SW 1271 (cell line): ENCODE results near the gene KDM5C.

Experiments
- DNase-seq, 2 experiments: peaks; one replicate each; lab custom pipeline; 2025; lab: John Stamatoyannopoulos, UW

Gene KDM5C

DNA sequence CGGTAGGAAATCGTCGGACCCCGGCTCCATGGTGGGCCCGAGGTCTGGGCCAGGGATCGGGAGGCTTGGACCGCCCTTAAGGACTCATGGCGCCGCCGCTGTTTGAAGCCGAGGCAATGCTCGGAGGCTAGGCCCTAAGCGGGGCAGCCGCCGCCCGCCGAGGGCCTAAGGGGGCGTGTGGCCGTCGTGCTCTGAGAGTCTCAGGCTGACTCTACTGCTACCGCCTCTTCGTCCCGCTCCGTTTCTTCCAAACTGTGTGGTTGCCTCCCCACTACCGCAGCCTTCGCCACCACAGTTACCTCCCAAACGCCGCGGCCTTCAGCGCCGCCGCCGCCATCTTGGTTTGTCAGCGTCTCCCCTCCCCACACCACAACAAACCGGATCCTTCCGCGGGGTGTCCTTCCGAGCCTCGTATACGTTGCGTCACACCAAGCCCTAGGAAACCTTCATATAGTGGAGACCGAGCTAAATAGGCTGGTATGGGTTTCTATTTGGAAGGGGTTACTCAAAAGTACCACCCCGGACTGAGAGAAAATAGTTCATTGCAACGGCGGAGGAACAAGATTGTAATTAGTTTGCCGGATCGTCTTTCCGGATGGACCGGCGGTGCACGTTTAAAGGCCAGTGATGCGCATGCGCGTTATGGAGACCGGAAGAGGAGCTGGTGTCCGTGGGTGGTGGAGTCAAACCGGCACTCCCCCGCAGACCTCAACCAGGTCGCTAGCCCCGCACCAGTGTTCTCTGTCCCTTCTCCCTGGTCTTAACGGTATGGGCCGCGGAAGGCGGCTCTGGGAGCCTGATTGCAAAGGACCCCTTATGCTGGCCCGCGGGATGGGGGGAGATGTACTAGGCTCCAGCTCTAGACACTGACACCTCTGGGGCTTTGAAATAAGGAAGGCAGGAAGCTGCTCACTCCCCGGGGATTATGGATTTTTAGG lies at the start of gene KDM5C:
KDM5C (minus strand) TSS at position 348 of the 938 bp plus-strand sequence; CDS start at position 30, 318 bp downstream.
- DNase-seq, result peak; percentile 40 to 72

DNA sequence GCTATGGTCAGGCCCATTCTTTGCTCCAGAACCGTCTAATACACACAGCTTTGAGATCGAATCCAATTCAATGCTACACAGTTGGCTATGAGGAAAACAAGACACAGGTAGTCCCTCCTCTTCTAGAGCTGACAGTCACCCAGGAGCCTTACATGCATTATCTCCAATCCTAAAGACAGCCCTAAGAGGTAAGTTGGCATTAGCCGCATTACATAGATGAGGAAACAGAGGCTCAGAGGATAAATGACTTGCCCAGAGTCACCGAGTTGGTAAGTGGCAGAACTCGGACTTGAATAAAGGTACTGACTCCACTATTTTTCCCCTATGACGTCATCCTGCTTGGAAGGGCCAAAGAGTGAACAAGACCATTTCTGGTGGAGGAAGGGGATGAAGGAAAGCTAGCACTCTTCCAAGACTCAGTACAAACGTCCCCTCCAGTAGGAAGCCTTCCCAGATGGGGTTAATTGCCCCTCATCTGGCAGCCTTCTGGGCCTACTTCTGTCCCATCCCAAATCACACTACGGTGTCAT lies 47.9 kb upstream of the KDM5C start:
- DNase-seq, result no peak

DNA sequence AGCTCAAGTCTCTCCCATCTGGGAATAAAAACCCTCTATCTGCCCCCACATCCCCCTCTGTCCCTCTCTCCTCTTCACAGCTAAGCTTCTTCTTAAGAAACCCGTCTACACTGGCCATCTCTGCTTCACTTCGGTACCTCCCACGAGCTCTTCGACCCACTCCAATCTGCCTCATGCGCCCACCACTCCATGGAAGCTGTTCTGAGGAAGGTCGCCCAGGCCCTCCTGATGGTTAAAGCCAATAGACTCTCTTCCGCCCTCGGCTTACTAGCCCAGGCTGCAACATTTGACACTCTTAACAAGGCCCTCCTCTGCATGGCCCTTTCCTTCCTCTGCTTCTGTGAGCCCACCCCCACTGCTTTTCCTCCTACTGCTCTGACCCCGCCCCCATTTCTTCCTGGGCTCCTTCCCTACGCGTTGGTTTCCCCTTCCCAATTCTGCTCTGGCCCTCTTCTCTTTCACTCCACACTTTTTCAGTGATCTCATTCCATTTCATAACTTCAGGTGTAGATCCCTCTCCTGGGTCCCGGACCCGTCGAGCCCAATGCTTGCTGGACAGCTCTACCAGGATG lies 44.6 kb upstream of the KDM5C start:
- no peak for DNase-seq

DNA sequence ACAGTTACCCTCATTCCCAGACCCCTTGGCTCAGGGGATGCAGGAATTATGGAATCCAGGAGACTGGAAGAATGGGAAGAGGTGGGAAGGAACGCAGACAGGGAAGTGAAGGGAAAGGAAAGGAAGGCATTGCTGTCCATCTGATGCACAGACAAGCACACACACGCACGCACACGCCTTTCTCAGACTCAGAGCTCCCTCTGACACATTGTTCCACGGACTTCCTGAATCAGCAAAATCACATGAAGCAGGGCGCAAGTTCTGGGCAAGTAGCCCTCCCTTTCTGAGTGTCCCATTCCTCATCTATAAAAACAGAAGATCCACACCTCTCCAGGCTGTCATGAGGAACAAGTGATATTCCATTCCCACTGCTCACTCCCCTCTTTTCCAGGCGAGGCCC lies 43.2 kb upstream of the KDM5C start:
- no peak for DNase-seq

DNA sequence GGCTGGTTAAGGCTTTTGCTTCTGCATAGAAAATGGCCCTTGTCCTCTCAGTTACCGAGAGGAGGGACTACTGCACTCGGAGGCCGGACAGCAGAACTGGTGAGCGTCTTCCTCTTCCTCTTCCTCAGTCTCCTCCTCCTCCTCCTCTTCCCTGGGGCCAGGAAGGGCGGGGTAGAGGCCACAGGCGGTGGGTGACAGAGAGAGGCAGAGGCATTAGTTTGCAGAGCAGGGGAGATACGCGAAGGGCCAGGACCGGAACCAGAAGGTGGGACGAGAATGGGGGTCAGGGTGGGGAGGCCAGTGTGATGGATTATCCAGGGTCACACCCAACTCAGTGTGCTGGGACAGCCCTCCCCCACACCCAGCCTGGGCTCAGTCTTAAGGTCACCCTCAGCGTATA lies 41.9 kb upstream of the KDM5C start:
- no peak for DNase-seq

DNA sequence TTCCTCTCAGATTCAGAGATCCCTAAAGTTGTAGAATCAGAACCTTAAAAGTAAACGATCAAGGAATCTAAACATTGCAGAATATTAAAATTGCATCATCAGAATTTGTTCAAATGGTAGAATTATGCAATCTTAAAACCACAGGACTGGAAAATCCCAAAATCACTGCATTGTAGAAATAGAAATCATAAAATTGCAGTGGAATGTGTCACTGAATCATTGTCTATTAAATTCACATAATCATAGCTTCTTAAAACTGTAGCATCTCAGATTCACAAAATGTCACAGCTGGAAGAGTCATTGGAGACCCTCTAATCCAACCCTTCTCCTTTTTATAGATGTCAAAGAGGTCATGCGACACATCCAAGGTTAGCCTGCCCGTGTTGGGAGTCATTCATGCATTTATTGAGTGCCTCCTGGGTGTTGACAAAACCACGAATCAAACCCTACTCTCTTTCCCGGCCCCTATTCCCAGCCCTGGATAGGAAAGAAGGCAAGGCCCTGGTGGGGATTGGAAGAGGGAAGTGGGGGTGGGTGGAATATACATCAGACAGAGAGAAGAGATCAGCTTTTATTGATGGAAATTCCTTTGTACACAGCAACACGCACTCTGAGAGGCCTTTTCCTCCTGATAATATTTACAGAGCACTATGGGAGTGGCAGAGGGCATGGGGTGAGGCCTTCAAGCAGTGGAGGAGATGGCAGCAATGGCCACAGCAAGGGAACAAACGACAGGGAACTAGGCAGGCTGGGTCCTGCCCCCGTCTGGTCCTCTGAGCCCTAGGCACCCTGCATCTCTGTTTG lies 41.0 kb upstream of the KDM5C start:
- DNase-seq, result no peak

DNA sequence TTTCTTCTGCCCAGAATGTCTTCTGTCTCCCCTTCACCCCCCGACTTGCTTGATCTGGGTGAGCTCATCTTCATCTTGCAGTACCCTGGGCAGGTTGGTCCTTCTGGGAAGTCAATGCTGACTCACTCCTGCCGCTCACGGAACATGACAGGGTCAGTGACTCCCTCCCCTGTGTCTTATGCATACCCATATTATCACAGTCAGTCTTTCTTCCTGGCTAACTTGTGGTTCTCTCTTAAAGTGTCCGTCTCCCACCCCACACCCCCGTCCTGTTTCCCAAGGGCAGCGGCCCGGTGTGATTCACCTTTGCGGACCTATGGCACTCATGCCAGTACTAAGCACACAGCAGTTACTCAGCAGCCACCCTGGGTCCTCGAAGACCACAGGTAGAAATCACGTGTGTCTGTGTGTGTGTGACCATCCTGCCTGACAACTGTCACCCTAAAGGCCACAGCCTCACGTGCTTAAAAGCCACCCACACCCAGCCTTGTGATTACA lies 38.6 kb upstream of the KDM5C start:
- peak in 1 of 2 experiments; percentile 7 for DNase-seq

DNA sequence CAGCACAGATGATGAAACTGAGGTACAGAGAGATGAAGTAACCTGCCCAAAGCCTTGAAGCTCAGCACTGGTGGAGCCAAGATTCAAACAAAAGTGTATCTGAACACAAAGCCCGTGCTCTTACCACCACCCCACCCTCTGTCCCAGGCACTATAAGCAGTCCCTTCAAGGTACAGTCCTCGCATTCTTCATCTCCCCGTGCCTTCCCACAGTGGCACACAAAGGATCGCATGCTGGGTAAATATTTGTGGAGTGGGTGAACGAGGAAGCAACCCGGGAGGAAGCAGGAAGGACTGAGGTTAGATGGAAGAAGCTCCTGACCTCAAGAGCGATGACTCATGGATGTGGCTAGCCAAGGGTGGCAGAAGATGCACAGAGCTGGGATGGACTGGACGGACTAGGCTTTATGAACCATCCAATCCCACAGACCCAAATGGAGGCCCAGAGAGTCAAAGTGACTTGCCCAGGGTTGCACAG lies 37.9 kb upstream of the KDM5C start:
- peak; percentile 10 to 27 for DNase-seq

DNA sequence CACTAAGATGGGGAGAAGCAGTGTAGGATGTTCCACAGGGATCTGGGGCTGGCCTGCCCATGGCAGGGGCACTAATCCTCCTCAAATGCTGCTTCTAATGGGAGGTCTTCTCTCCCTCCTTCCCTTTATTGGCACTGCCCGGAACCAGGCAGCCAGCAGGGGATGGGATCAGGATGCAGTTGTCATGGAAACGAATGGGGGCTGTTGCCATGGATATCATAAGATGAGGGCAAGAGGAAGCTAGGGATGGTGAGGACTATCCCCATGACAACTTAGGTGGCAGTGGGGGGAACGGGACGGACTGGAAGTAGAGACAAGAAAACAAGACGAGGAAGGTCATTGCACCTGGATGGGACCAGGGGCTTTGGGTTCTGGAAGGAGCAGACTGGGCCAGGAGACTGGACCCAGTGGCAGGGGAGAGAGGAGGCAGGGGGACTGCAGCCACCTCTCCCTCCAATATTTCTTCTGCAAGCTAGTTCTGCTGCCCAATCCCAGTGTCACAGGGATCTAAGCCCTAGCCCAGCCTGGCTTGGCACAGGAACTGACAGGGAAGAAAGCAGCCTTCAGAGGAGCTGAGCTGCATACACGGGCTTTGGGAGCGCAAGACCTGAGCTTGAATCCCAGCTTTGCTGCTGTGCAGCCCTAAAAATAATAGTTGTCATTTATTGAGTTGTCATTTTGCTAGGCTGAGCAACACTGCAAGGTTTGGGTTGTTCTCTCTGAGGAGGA lies 37.3 kb upstream of the KDM5C start:
- no peak for DNase-seq

DNA sequence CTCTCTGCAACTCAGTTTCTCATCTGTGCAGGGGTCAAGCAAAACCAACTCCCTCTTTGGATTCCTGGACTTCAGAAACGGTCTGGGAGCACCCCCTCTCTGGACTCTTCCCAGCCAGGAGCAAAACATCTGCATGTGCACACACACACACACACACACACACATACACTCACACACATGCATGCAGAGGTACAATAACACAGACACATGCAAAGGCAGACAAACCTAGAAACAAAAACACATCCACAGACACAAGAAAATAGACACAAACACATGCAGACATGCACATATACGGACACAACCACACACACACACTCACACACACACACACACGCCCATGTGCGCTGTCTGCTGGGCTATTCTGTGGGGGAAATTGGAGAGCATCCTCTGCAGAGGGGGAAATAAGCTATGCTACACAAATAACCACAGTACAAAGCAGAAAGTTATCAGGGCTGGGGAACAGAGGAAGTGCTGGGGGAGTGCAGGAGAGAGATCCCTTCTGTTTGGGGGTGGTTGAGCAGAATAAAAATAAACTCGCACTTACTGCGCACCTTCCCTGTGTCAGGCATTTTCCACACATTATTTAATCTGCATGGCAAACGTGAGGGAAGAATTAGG lies 36.5 kb upstream of the KDM5C start:
- DNase-seq, result no peak

DNA sequence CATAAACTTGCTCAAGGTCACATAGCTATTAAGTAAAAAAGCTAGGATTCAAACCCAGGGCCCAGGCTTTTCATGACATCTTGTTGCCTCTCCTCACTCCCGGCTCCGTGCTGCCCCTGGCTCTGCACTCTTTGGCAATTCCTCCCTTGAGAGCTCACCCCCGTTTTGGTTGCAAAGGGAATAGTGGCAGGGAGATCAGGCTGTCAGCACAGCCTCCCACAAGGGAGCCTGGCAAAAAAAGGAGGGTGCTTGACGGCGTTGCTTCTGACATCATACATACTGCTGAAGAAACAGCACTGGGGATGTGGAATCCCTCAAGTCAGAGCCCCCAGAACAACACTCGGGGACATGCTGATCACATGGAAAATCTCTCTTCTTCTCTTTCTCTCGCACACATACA lies 35.8 kb upstream of the KDM5C start:
- DNase-seq, result no peak

DNA sequence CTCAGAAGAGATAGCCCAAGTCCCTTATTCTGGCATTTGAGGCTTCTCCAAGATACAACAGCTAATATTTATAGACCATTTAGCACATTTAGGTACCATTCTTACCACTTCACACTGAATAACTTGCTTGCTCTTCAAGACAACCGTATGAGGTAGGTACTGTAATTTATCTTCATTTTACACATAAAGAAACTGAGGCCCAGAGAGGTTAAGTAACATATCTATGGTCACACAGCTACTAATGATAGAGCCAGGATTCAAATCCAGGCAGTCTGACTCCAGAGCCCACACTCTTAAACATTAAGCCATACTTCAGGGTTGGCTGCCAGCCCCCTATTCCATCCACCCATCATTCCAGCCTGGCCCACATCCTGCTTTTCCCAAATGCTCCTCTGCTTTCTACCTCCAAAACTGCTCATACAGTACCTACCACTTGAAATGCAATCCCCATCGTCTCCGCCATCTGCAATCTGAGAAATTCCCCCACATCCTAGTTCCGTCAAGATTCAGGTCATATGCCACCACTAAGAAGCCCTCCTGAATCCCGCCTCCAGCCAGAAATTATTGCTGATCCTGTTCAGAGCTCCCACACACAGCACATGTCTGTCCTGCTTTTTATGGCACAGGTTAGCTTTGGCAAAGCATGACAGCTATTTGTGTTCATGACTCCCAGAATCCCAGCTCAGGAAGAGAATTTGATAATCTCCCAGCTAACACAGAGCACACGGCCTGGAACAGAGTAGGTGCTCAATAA lies 32.8 kb upstream of the KDM5C start:
- DNase-seq, result no peak

DNA sequence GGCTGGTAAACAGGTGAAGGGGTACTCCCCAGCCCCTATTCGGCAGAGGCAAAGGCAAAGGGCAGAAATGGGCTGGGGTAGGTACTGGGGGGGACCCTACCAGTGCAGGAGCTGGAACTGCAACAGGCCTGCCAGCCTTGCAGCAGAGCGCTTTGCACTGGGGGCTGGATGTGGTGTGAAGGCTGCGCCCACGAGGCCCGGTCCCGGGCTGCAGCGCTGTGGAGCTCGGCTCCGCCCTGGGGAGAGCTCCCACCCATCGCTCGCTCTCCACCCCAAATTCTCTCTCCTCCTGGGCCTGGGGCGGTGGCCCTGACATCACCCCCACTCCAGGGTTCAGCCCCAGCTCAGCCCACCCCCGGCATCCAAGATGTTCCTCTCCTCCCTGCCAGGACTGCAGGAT lies 32.2 kb upstream of the KDM5C start:
- no peak for DNase-seq

DNA sequence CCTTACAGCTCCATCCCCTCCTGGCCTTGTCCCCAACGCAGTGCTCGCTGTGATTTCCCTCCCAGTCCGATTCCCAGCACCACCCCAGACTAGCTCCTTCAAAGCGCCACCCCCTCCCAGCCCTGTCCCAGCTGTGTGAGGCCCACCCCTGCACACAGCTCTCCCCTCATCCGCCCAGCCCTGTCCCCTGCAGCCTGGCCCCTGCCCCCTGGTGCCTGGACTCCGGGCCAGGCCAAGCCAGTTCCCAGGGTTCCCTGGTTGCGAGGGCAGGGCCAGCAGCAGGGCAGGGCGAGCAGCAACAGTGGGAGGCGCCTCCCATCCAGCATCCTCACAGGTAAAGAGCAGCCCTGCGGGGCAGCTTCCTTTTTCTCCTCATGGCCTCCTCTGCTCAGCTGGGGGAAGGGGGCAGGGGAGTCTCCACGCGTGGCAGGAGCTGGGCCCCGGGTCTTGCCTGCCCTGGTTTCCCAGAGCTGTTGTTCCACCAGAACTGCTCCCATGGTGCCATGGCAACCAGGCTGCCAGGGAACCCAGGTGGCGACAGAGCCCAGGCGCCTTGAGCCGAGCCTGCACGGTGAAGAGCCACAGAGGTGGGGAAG lies 31.5 kb upstream of the KDM5C start:
- DNase-seq, result no peak

DNA sequence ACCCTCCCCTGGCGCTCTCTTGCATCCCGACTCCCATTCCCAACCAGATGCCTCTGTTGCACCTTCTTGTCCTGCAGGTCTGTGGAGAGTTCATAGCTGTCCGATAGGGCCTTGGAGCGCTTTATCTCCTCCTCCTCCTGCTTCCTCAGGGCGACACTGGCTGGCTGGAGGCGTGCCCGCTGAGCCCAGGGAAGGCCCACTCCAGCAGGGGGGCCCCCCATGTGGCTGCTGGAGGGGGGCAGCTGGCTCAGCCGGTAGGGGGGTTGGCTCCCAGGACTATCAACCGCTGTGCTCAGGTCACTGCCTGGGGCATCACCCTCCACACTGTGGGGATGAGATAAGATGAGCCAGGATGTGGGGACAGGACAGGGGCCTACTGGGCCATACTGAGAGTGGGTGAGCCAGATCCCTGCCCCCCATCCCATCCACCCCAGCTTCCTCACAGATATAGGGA lies 30.8 kb upstream of the KDM5C start:
- no peak for DNase-seq

DNA sequence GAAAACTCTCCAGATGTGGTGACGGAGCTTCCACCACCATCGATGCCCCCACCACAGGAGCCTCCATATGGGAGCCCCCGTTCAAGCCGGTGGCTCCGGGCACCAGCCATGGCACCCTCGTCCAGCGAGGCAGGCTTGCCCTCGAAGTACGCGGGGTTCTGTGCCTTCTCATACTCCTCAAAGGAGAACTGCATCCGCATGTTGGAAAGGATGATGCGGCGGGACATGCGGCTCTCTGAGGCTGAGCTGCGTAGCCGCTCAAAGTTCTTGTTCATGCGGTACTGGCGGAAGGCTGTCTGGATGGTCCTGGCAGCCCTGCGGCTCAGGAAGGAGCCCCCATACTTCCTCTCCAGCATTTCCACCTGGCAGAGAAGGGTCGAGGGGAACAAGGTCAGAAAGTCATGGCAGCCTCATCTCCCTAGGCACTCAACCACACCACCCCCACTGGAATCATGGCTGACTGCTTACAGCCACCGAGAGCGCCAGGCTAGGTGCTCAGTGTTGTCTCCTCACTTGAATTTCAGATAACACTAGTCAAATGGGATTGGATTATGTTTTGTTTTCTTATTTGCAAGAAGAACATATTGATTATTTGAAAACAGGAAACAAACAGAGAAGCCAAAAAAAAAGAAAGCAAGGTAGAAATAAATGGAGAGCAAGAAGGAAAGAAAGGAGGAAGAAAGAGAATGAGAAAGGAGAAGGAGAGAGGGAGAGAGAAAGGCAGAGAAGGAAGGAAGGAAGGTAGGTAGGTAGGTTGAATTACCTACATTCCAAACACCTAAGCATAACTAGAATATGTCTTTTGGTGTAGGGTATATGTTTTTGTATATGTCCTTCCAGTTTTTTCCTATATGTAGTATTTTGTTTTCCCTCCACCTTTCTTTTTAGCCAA lies 29.8 kb upstream of the KDM5C start:
- no peak for DNase-seq

DNA sequence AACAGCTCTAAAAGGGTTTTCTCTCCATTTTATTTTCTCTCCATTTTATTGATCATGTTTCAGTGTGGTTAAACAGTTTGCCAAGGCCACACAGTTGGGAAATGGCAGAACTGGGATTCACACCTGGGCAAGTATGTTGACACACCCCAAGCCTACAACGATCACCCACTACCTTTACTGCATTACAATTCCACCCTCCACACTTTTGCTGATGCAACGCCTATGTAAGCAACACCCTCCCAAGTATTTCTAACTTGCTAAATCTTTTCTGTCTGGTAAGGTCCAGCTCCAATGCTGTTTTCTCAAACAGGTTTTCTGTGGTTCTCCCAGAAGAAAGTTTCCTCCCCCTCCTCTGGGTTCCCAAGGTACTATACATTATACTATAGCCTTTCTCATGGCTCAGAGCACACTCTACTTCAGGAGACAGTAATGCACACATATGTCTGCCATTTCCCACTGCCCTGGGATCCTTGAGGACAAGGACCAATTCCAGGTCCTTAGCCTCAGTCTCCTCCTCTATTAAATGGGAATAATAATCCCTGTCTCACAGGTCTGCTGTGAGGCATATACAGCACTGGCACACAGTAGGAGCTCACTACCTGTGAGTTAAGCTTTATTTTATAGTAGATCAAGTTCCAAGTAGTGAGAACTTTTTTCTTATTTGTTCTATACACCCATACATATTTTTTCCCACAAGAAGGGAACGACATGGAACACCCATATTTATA lies 28.4 kb upstream of the KDM5C start:
- DNase-seq, result no peak

DNA sequence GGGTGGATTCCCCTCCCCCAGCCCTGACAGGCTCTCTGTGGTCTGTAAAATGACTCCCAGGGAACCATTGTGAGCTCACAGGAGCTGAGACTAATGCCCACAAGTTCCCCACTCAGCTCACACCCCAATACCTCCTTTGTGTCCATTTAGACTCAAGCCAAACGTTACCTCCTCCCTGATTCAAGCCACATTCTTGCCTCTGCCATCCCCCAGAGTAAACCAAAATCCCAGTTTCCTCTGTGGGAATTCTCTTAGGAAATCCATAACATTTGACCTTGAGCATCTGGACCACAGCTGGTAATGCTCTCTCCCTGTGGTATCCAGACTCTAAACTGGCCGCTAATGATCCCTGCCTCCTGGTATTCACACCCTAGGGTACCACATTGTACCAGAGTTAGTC lies 26.3 kb upstream of the KDM5C start:
- no peak for DNase-seq
